Neutrophil (primary cell): ENCODE measurements around the gene IQCM.

ENCODE experiments used
- H3K27ac ChIP-seq: fragments of 200-600 bp; sonication (generic); 2 replicates; pipeline ENCODE4 v1.5.1; 2016; ENCODE audit warnings: mild to moderate bottlenecking, moderate library complexity
- H3K27me3 ChIP-seq: fragments of 200-600 bp; sonication (generic); 2 replicates; pipeline ENCODE4 v1.6.0; 2016; ENCODE audit warnings: mild to moderate bottlenecking
- H3K36me3 ChIP-seq: fragments of 200-600 bp; sonication (generic); 2 replicates; pipeline ENCODE4 v1.5.1; 2017
- H3K4me1 ChIP-seq, 2 experiments: fragments of 200-600 bp in 1 of 2; sonication (generic) in 1 of 2; 1 replicate in 1 of 2; 2 replicates in 1 of 2; pipeline versions ENCODE4 v1.5.1 to v1.6.1; 2013 to 2016; ENCODE audit warnings: low read depth in 1 of 2, low read length in 1 of 2, mild to moderate bottlenecking in 1 of 2, moderate library complexity in 1 of 2; ENCODE audit not compliant: control insufficient read depth in 1 of 2, insufficient read depth in 1 of 2
- H3K4me3 ChIP-seq, 2 experiments: fragments of 200-600 bp in 1 of 2; sonication (generic) in 1 of 2; 1 replicate in 1 of 2; 2 replicates in 1 of 2; pipeline ENCODE4 v1.5.1; 2013 to 2016; ENCODE audit warnings: low read depth in 1 of 2, low read length in 1 of 2, mild to moderate bottlenecking in 1 of 2, moderate library complexity in 1 of 2
- H3K9me3 ChIP-seq: fragments of 200-600 bp; sonication (generic); 2 replicates; pipeline ENCODE4 v1.5.1; 2016
- TF ChIP-seq, protein P1 (sequence below): fragments of 200-600 bp; sonication (generic); IDR thresholded peaks from 2 replicates; pipeline ENCODE4 v1.5.1; 2016; ENCODE audit warnings: antibody characterized with exemption

The IQCM gene

DNA sequence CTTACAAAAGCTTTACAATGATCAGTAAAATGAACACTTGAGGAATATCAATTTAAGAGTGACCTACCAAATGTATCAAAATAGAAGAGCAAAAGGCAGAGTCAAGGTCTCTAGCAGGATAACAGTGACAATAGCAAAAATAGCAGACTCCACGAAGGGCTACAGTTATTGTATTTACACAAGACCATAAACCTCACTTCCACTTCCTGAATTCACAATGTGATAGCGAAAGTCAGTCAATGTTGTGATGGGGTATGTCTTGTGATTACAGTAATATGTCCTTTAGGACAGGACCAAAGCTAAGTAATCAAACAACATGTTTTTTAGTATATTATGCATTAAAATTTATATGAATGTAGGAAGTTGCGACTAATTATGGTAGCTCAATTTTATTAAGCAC lies 139.6 kb downstream of the IQCM start:
- H3K27me3 ChIP-seq, result no peaks in the 10 kb centered on the region
- H3K9me3 ChIP-seq, result no peaks in the 10 kb centered on the region
- no peak overlapping the region for H3K27ac ChIP-seq
- no peaks in the 10 kb centered on the region for H3K36me3 ChIP-seq
- H3K4me3 ChIP-seq, result no peak overlapping the region
- TF ChIP-seq, protein P1, sequence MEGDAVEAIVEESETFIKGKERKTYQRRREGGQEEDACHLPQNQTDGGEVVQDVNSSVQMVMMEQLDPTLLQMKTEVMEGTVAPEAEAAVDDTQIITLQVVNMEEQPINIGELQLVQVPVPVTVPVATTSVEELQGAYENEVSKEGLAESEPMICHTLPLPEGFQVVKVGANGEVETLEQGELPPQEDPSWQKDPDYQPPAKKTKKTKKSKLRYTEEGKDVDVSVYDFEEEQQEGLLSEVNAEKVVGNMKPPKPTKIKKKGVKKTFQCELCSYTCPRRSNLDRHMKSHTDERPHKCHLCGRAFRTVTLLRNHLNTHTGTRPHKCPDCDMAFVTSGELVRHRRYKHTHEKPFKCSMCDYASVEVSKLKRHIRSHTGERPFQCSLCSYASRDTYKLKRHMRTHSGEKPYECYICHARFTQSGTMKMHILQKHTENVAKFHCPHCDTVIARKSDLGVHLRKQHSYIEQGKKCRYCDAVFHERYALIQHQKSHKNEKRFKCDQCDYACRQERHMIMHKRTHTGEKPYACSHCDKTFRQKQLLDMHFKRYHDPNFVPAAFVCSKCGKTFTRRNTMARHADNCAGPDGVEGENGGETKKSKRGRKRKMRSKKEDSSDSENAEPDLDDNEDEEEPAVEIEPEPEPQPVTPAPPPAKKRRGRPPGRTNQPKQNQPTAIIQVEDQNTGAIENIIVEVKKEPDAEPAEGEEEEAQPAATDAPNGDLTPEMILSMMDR, result no peak
- no peaks in the 10 kb centered on the region for H3K4me1 ChIP-seq

DNA sequence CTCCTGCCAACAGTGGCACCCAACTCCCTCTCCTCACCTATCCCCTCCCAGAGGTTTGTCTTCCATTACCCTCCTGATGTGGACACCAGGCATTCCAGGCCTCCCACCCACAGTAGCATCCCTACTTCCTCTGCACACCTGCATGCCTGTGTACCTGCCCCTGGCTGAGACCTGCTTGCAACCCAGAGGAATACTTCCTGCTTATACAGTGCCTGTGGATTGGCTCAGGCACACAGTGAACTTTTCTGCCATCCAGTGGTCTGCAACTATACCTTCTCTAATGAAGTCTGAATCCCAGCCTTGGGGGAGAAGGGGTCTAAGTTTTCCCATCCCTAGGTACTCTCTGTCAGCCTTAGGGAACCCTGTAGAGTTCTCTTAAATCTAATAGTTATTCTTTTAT lies 169.9 kb downstream of the IQCM start:
- no peak overlapping the region for H3K27ac ChIP-seq
- H3K27me3 ChIP-seq, result no peaks in the 10 kb centered on the region
- H3K4me3 ChIP-seq, result no peak overlapping the region
- TF ChIP-seq, protein P1, result no peak
- H3K4me1 ChIP-seq, result no peaks in the 10 kb centered on the region
- H3K9me3 ChIP-seq, result peaks cover 5% of the 10 kb centered on the region
- H3K36me3 ChIP-seq, result no peaks in the 10 kb centered on the region

DNA sequence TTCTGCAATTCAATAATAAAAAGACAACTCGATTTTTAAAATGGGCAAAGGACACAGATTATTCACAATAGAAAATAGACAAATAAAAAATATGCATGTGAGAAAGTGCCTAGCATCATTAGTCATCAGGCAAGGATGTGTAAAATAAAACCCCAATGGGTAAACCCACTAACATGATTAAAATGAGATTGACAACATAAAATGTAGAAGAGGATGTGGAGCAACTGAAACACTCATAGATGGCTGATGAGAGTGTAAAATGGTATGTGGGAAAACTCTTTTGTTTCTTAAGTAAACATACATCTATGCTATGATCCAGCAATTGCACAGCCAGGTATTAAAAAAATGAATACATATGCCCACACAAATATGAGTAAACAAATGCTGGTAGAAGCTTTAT lies 177.6 kb downstream of the IQCM start:
- H3K4me1 ChIP-seq, result no peaks in the 10 kb centered on the region
- H3K4me3 ChIP-seq, result no peak overlapping the region
- no peaks in the 10 kb centered on the region for H3K36me3 ChIP-seq
- no peaks in the 10 kb centered on the region for H3K27me3 ChIP-seq
- no peaks in the 10 kb centered on the region for H3K9me3 ChIP-seq
- TF ChIP-seq, protein P1, result no peak
- no peak overlapping the region for H3K27ac ChIP-seq

DNA sequence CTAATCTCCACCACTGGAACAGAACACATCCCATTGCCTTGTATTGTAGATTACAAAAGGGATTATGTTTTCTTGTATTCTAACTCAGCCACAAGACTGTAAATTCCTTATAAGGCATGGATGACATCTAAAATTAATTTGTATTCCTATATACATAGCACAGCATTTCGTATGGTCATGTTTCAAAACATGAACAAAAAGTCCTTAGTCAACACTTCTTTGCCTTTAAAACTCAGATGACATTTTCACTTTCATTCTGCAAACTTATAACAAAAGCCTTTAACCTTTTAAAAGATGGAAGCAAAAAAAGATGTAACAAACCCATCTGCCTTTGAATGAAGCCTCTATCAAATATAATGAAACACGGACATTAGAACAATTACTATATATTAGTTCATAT lies 181.3 kb downstream of the IQCM start:
- H3K4me1 ChIP-seq, result no peaks in the 10 kb centered on the region
- peaks cover 4% of the 10 kb centered on the region for H3K9me3 ChIP-seq
- no peak overlapping the region for H3K4me3 ChIP-seq
- TF ChIP-seq, protein P1, result no peak
- no peak overlapping the region for H3K27ac ChIP-seq
- no peaks in the 10 kb centered on the region for H3K27me3 ChIP-seq
- no peaks in the 10 kb centered on the region for H3K36me3 ChIP-seq

DNA sequence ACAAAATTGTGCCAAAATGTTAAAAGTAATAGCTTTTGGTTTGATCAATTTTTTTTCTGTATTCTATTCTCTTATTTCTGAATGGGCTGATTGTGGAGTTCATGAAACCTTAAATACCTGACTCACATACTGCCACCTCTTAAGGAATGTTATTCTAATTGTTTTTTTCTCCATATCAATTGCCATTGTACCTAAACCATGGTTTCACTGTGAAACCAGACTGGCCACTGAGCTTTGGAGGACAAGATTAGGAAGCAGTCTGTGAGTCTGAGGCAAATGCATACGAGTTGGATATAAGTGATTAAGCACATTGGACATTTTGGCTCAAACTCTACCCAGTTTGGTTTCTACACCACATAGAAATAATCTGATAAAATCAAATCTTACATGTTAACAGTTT lies 184.0 kb downstream of the IQCM start:
- Histone ChIP-seq H3K27ac (no peak overlapping the region), H3K36me3 (no peaks in the 10 kb centered on the region), H3K4me1 (no peaks in the 10 kb centered on the region), H3K9me3 (peaks cover 4% of the 10 kb centered on the region), H3K27me3 (no peaks in the 10 kb centered on the region), H3K4me3 (no peak overlapping the region)
- TF ChIP-seq, protein P1, result no peak

DNA sequence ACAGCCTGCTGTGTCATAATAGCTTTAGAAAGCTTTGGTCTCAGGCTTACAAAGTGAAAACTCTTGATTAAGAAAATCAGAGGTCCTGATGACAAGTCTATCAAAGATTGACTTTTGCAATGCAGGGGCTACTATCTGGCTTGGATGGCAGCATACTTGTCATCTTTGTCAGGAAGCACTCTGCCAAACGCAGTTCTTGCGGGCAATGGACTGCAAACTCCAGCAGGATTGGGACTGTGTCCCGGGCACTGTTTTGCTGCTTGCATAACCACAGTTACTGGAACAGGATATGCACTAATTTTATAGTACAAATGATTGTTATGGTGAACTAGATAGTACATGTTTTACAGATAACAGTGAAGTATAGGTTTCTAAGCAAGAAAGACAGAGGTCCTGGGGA lies 185.6 kb downstream of the IQCM start:
- H3K36me3 ChIP-seq, result no peaks in the 10 kb centered on the region
- H3K4me1 ChIP-seq, result no peaks in the 10 kb centered on the region

More for the DNA sequence above, 185.6 kb downstream of the IQCM start:
- TF ChIP-seq, protein P1, result no peak
- H3K4me3 ChIP-seq, result no peak overlapping the region
- no peaks in the 10 kb centered on the region for H3K27me3 ChIP-seq
- no peak overlapping the region for H3K27ac ChIP-seq
- peaks cover 4% of the 10 kb centered on the region for H3K9me3 ChIP-seq
